Measurements from ENCODE around the gene GPR155.

Gene GPR155, protein sequence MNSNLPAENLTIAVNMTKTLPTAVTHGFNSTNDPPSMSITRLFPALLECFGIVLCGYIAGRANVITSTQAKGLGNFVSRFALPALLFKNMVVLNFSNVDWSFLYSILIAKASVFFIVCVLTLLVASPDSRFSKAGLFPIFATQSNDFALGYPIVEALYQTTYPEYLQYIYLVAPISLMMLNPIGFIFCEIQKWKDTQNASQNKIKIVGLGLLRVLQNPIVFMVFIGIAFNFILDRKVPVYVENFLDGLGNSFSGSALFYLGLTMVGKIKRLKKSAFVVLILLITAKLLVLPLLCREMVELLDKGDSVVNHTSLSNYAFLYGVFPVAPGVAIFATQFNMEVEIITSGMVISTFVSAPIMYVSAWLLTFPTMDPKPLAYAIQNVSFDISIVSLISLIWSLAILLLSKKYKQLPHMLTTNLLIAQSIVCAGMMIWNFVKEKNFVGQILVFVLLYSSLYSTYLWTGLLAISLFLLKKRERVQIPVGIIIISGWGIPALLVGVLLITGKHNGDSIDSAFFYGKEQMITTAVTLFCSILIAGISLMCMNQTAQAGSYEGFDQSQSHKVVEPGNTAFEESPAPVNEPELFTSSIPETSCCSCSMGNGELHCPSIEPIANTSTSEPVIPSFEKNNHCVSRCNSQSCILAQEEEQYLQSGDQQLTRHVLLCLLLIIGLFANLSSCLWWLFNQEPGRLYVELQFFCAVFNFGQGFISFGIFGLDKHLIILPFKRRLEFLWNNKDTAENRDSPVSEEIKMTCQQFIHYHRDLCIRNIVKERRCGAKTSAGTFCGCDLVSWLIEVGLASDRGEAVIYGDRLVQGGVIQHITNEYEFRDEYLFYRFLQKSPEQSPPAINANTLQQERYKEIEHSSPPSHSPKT

DNA sequence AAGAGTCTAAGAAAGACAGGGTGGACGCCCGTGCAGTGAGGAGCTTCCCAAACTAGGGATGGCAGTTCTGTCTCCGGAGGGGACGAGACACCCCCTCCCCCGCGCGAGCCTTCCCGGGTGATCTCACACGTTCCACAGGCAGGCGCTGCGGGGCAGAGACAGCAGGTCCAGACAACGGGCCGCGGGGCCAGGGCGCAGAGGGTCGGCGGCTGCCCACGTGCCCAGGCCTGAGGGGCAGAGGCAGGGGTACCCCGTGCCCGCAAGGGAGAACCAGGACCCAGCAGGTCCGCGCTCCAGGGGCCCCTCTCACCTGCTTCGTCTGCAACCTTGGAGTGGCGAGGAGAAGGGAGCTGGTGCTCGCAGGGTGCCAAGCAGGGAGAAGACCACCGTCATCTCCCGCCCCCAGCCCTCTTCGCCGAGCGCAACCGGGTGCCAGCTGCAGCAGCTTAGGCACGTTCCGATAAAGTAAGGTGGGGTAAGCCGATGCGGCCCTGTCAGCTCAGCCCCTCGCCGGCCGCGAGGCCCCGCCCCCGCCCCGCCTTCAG lies at the start of gene GPR155:
Gene GPR155 (minus strand): TSS at position 467 of the 545 bp plus-strand sequence. CDS start 5,073 bp downstream, outside the sequence.
- DNase-seq (ENCODE audit: low read depth), result no peak

DNA sequence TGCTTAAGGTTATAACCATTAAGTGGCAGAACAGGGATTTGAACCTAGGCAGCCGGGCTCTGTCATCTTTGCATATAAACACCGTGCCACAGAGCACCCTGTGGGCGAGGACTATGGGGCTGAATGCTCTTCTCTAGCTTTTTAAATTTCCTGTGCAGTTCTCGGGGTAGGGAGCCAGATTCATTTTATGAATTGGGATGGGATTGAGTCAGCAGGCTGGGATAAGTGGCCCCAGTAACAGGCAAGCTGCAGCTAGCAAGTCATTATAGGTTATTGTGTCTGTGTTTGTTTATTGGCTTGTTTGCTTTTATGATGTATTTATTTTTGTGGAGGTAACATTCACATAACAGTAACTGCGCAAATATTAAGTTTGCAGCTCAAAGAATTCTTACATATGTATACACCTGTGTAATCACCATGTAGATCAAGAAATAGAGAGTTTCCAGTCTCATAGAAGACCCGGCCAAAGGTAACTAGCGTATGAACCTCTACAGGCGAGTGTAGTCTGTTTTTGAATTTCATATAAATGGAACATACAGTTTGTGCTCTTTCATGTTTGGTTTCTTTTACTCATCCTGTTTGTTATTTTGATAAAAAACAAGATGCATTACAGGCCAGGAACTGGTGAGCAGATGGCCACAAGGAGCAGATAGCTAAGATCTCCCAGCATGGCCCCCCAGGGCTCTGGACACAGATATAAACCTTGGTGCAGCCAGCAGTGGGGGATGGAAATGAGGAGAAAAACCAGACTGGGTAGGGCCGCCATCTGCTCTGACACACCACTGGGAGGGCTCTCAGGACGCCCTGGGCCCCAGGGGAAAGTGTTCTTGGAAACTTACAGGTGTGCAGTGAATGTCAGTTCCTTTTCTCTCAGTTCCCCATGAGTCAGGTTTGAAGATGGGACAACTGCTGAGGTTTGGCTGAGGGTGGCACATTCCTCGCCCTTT lies 49.2 kb upstream of the GPR155 start:
- no peak for DNase-seq (ENCODE audit: low read depth)

DNA sequence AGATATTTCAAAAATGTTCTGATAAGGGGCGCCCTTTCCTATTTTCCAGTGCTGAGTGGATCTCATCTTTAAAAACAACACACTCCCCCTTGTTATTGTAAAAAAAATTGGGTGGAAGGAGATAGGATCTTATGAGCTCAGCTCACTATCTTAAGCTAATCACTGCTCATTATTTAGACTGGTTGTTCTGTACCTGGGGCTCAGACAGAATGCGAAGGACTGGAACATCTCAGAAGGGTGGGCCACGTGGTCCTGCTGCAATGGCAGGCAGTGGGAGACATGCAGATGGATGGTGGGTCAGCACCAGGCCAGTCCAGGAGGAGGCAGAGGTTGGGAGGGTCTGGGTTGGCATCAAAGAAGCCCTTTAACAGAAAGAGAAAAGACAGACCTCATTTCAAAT lies 48.3 kb upstream of the GPR155 start:
- DNase-seq (ENCODE audit: low read depth), result no peak

DNA sequence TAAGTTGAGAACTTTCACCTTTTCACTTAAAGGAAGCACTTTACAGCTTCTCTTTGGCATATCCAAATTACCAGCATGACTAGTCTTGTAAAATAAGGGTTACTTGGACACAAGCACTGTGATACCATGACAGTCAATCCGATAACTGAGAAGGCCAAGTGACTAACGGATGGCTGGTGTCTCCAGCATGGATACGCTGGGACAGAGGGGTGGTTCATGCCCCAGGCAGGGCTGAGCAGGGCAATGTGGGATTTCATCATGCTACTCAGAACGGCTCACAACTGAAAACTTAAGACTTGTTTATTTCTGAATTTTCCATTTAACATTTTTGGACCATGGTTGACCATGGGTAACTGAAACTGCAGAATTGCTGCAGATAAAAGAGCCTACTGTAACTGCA lies 43.1 kb upstream of the GPR155 start:
- DNase-seq (ENCODE audit: low read depth), result no peak

DNA sequence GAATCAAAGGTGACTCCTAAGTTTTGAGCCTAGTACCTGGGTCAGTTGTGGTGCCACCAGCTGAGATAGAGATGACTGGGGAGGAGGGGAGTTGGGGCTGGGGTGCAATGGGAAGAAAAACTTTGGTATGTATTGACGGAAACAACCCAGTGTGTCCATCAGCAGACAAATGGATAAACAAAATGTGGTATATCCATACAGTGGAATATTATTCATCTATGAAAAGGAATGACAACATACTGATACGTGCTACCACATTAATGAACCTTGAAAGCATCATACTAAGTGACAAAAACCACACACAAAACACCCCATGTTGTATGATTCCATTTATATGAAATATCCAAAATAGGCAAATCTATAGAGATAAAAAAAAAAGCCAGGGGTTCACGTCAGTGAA lies 41.1 kb upstream of the GPR155 start:
- DNase-seq (ENCODE audit: low read depth), result no peak

DNA sequence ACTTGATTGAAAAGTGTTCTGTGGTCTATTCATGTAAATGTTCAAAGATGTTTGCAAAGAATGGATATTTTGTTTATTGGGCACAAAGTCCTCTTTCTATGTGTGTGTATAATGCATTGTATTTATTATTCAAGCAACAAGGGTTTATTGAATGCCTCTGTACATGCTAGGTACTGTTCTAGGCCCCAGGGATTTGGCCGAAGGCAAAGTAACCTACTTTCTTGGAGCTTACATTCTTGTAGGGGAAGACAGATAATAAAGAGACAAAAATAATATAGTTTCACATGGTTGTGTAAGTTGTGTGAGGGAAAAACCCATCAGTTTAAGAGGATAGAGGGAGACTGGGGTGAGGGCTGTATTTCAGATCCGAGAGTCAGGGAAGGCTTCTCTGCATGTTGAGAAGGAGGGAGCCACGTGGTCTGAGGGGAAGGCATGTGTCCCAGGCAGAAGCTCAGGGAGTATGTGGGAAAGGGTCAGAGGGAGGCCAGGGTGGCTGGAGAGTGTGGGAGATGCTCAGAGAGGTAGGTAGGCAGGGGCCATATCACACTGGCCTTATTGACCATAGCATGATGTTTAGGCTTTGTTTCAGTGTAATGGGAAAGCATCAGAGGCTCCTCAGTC lies 40.4 kb upstream of the GPR155 start:
- DNase-seq (ENCODE audit: low read depth), result no peak

DNA sequence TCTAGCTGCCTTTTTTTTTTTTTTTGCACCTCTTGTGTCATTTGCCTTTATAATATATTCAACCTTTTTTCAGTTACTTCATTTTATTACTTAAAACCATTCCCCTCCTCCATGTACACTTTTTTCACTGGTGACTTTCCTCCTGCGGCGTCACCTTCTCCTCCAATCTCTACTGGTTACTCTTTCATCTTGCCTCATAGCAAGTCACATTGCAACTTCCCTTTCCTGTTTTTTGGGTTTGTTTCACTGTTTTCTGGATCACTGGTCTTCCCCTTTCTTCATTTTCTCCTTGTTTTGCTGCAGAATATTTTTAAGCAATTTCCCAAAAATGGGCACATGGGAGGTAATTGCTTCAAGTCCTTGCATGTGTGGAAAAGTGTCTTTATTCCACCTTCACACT lies 37.7 kb upstream of the GPR155 start:
- DNase-seq (ENCODE audit: low read depth), result no peak

DNA sequence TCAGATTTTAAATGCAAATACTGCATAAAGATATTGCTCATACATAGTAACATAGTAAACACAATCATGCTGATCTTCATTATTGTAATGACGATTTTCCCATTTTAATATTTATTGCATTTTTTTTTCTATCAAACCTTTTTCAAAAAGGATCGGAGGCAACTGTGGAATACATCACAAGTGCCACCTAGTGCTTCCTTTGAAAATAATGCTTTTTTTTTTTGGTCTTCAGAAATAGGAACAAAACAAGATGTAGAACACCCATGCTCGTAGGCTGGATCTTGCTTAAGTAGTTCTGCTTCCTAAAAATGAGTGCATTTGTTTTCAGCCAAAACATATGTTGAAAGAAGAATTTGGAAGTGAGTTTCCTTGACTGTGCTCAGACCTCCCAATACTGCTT lies 35.7 kb upstream of the GPR155 start:
- DNase-seq (ENCODE audit: low read depth), result no peak

DNA sequence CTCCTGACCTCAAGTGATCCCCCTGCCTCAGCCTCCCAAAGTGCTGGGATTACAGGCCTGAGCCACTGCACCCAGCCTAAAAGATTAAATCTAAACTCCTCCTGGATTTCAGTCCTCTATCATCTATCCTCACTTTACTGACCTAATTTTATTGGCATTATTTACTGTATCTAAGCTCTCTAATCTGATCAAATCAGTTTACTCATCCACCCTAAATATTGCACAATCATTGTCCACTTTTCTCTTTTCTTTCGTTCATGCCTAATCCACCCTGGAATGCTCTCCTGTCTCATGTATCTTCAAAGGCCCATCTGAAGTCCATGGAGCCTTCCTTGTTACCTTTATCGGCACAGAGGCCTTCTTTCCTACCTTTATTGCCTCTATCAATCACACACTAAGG lies 31.6 kb upstream of the GPR155 start:
- DNase-seq (ENCODE audit: low read depth), result no peak

DNA sequence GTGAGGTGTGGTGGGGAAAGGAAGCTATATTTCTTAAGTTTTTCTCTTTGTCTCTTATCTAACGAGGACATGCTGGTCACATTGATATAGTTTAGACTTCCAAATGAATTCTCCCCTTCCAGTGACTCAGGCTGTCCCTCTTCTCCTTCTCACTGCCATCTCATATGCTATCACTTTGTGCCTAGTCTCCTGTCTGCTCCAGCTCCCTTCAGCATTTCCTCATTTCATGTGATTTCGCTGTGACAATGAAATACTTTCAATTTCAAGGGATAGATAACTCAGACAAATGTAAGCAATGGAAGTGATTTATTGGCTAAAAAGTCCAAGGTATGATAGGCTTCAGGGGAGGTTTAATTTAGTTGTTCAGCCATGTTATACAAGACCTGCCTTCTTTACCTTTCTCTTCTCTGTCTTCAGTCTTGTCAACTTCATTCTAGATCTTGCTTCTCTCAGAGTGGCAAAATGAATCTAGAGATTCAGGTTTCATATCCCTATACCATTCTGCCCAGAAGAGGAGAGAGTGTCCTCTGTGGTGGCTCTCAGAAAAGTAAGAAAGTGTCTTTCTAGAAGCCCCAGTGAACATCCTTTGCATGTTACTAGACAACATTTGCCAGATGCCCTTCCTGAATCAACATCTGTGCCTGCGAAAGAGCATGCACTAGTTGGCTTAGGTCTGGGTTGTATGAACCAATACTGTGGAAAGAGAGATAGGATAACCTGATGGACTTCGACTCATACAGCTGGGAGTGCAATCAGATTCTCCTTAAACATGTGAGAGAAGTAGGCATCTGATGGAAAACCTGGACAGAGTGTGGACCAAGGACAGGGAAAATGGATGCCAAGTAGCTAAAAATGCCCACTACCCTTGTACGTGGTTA lies 29.9 kb upstream of the GPR155 start:
- no peak for DNase-seq (ENCODE audit: low read depth)

DNA sequence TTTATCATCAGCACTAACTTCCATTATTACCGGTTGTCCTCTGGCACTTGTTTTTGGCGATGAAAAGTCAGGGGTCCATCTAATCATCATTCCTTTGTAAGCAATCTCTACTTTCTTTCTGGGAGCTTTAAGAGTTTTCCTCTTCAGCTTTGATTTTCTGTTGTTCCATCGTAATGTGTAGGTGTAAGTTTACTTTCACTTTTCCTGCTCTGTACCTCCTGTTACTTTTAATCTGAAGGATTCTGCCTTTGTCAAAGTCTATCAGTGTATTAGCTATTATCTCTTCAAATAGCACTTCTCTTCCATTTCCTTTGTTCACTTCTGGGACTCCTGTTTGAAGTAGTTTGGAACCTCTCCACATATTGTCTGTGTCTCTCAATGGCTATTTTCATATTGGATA lies 25.5 kb upstream of the GPR155 start:
- no peak for DNase-seq (ENCODE audit: low read depth)

DNA sequence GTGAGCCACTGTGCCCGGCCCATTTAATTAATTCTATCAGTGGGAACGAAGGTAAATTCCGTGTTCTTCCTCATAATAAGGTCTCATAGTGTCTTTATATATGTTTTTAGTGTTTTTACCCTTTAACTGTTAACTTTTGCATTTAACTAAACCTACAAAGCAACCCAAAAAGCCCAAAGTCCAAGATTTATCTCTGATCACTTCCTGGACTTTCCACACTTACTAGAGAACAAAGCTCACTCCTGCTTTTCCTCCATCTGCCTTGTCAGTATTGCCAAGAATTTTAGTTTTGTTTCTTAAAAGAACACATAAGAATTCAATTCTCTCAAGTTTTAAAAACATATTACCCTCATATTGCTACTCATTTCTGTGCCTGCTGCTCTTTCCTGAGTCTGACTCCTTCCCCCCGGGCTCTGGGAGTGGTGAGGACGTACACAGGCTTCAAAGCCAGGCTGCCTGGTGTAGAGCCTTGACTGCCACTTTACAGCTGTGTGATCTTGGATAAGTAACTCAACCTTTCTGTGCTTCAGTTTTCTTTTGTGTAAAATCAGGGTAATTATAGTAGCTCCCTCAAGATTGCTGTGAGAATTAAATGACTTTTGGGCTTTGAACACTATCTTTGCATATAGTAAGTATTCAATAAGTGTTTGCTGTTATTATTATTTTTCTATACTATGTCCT lies 24.9 kb upstream of the GPR155 start:
- no peak for DNase-seq (ENCODE audit: low read depth)

DNA sequence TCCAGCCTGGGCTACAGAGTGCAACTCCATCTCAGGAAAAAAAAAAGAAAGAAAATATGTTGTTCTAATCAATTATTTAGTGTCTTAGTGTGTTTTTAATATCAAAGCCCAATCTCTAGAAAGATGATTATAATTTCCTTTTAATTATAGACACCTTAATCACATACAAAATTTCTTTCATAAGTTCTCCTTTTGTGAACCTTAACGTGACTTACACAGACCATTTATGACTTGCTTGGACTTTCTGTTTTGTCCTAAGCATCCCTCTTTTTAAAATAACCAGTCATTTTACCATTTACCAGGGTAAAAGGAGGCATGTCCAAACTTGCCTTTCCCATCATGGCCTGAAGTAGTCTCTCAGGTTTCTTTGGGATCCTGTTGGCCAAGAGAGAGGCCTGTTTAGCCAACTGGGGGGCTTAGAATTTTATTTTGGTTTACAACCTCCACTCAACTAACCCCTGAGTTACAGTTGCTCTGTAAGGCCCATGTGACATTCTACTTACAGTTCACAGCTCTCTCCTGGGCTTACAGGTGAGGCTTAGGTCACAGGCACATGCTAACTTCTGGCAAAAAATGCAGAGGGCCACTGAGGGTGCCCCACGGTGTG lies 23.9 kb upstream of the GPR155 start:
- no peak for DNase-seq (ENCODE audit: low read depth)

DNA sequence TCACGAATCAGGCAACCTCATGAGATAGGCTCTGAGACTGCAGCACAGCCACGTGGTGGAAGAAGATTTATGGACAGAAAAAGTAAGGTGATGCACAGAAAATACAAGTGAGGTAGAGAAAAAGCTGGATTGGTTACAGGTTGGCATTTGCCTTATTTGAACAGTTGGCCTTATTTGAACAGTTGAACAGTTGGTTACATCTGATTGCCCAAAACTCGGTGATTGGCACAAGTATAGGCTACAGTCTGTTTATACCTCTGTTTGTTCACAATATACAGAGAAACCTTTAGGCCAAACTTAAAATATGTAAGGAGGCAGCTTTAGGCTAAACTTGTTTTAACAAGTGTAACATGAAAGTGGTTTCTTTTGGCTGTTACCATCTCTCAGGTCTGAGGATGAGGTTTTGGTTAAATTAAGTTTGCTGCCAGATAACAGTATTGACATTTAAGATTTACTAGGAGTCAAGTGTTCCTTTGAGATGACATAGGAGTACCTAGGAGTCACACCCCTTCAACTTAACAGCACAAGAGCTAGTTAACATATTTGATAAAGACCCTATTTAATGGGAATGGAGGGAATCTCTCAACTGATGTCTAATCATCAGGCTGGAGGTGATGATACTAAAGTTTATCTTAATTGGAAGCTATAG lies 16.5 kb upstream of the GPR155 start:
- DNase-seq (ENCODE audit: low read depth), result no peak

DNA sequence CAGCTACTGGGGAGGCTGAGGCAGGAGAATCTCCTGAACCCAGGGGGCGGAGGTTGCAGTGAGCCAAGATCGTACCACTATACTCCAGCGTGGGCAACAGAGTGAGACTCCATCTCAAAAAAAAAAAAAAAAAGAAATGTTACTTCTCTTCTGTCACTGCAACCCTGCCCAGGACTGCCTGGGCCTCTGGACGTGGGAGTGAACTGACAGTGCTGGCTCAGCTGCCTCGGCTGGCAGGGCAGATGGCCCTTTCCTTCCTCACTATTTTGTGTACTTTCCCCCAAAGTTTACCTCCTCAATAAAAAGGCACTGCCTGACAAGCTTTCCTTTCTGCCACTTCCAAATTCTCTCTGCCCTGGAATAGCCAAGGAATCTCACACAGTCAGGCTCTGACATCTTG lies 12.5 kb upstream of the GPR155 start:
- no peak for DNase-seq (ENCODE audit: low read depth)

DNA sequence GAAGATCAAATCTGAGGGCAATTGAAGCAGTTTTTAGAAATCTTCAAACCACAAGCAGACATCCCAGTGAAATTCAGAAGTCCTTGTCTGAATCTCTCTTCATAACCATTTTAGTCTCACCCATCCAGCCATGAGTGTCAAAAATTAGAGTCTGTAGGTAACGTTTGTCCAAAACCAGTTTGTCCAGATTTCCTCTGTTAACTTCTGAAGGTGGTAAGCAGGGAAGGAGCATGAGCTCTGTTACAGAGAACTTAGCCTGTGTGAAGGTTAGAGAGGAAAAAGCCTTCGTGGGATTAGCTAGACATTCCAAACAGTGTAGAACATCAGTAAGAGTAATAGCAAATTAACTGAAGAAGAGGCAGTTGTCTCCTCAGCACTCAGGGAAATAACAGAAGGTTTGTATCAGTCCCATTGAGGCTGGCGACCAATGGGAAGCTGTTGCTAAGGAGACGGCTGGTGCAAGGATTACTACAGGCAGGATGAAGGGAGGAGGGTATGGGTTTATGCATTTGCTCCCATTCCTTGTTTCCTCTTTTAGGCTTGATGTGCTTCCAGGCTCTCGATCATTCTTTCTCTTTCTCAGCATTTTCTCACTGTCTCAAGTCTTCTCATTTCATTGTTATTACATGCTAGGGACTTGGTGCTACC lies 8.7 kb upstream of the GPR155 start:
- DNase-seq (ENCODE audit: low read depth), result no peak

DNA sequence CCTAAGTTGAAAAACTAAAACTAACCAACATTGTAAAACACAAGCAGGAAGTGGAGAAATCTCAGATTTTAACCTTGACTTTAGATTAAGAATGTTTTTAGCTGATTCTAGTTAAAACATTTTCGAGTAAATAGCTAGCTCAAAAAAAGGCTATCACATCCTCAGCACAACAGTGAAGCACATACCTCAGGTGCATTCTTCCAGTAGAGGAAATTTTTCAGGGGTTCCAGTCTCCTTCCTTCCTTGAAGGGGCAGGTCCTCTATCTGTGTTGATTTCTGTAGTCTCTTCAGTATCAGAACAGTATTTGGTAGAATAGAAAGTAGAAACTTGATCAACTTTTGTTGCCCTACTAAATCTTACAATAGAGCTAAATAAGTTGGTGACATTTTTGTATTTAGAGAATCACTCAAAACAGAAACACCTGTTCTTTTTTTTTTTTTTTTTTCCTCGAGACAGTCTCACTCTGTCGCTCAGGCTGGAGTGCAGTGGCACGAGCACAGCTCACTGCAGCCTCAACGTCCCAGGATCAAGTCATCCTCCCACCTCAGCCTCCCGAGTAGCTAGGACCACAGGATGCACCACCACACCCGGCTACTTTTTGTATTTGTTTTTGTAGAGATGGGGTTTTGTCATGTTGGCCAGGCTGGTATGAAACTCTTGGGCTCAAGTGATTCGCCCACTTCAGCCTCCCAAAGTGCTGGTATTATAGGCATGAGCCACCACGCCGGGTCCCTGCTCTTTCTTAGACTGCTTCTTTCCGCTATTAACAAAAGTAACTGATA lies 6.9 kb upstream of the GPR155 start:
- no peak for DNase-seq (ENCODE audit: low read depth)
